HG03520 (cell line): ENCODE measurements around the gene SAP25.
A peak's percentile ranks its signal among the peaks of the same experiment; 100 is the strongest.
"Not testable (repeated sequence)": the region's sequence is repeated elsewhere in the genome, so short reads cannot be mapped to it uniquely, and the experiment has no call there.

Source experiments
- ATAC-seq: cut with Tn5 transposase; IDR thresholded peaks from one replicate; pipeline ENCODE4 v1.9.1; 2021; ENCODE audit warnings: mild to moderate bottlenecking, moderate library complexity; ENCODE audit not compliant: unreplicated experiment

Gene SAP25

GRCh38 chr7:100538654-100539435 is 34.9 kb downstream of the SAP25 start, which contains the start of gene AGFG2:
Gene AGFG2, plus strand, starts transcription at chr7:100539203. Its CDS starts 144 bp downstream, at chr7:100539347.
- ATAC-seq = peak; percentile 92

DNA sequence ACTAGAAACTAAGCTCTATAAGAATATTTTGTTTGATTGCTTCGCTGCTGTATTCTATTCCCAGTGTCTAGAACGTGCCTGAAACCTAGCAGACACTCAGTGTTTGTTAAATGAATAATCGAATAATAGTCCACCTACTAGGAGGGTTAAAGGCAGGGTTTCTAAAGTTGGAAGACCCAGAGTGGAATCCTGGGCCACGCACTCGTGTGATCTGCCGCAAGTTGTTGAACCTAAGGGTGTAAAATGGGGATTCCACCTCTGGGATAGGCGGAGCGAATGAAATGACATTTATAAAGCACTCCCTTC is 35.4 kb downstream of the SAP25 start:
- no peak for ATAC-seq

GRCh38 chr7:100536695-100537094 is 37.0 kb downstream of the SAP25 start:
- not testable (repeated sequence) for ATAC-seq

DNA sequence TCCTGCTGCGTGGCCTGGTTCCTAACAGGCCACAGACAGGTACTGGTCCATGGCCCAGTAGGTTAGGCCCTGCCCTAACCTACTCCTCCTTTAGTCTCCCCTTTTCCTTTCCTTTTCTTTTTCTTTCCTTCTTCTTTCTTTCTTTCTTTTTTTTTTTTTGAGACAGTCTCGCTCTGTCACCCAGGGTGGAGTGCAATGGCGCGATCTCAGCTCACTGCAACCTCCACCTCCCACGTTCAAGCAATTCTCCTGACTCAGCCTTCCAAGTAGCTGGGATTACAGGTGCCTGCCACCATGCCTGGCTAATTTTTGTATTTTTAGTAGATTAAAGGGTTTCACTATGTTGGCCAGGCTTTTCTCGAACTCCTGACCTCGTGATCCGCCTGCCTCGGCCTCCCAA is 37.7 kb downstream of the SAP25 start:
- not testable (repeated sequence) for ATAC-seq

GRCh38 chr7:100532165-100533022 is 41.3 kb downstream of the SAP25 start:
- no peak for ATAC-seq

DNA sequence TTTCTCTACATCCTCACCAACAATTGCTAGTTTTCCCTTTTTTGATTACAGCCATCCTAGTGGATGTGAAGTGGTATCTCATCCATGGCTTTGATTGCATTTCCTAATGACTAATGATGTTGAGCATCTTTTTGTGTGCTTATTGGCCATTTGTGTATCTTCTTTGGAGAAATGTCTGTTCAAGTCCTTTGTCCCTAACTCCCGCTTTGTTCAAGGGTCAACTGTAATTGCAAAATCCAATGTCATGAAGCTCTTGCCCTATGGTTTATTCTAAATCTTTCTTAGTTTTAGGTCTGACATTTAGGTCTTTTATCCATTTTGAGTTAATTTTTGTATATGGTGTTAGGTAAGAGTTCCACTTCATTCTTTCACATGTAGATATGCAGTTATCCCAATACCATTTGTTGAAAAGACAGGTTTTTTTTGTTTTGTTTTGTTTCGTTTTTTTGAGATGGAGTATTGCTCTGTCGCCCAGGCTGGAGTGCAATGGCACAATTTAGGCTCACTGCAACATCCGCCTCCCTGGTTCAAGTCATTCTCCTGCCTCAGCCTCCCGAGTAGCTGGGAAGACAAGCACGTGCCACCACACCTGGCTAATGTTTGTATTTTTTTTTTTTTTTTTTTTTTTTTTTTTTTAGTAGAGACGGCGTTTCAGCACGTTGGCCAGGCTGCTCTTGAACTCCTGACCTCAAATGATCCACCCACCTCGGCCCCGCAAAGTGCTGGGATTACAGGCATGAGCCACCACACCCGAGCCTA is 45.4 kb downstream of the SAP25 start:
- not testable (repeated sequence) for ATAC-seq

DNA sequence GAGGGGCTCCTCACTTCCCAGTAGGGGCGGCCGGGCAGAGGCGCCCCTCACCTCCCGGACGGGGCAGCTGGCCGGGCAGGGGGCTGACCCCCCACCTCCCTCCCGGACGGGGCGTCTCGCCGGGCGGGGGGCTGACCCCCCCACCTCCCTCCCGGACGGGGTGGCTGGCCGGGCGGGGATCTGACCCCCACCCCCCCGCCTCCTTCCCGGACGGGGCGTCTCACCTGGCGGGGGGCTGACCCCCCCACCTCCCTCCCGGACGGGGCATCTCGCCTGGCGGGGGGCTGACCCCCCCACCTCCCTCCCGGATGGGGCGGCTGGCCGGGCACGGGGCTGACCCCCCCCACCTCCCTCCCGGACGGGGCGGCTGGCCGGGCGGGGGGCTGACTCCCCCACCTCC is 50.5 kb downstream of the SAP25 start:
- not testable (repeated sequence) for ATAC-seq
